Nephron progenitor cell (in vitro differentiated cells): Measurements from ENCODE around the gene PCF11.

Source experiments
- DNase-seq: peaks from one replicate; pipeline ENCODE4 v3.0.0; 2021
- H3K27ac Mint-ChIP-seq: 2 replicates; pipeline ENCODE4 v1.8.0; 2021; ENCODE audit warnings: mild to moderate bottlenecking, moderate library complexity, mixed read lengths
- H3K27me3 Mint-ChIP-seq: 2 replicates; pipeline ENCODE4 v1.8.0; 2021; ENCODE audit warnings: mild to moderate bottlenecking, low read depth, mixed read lengths; ENCODE audit not compliant: poor library complexity
- H3K36me3 Mint-ChIP-seq: 2 replicates; pipeline ENCODE4 v1.8.0; 2021; ENCODE audit warnings: low read depth, mixed read lengths
- H3K4me1 Mint-ChIP-seq: 2 replicates; pipeline ENCODE4 v1.8.0; 2021; ENCODE audit warnings: mixed read lengths
- H3K4me3 Mint-ChIP-seq: 2 replicates; pipeline ENCODE4 v1.8.0; 2021; ENCODE audit warnings: mild to moderate bottlenecking, moderate library complexity, mixed read lengths
- H3K9me3 Mint-ChIP-seq: 2 replicates; pipeline ENCODE4 v1.8.0; 2021; ENCODE audit warnings: mild to moderate bottlenecking, moderate library complexity, mixed read lengths
- TF ChIP-seq, protein P1 (sequence below): fragments of 200-600 bp; sonication (generic); IDR thresholded peaks from 2 replicates; pipeline ENCODE4 v1.5.0; 2021; ENCODE audit warnings: antibody characterized with exemption

Gene PCF11

DNA sequence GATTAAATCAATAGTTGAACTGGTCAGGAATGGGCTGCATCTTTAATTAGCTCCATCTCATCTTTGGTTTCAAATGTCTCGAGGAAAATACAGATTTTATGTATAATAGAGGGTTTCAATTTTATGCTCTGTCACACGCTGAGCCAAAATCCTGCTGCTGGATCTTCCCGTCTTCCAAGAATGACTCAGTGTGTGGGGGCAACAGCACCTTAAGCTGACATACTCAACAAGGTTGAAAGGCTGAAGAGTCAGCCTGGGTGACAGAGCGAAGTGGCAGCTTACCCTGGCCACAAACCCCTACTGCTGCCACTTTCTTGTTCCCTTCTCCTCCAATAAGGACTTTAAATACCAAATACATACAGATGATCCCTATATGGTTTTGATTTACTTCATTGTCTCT, 9.0 kb upstream of the PCF11 start:
- DNase-seq: no peak
- Mint-ChIP-seq H3K27me3 (peaks cover 6% of the 10 kb centered on the region), H3K36me3 (no peaks in the 10 kb centered on the region), H3K27ac (no peak overlapping the region), H3K4me3 (no peak overlapping the region), H3K9me3 (no peaks in the 10 kb centered on the region), H3K4me1 (no peaks in the 10 kb centered on the region)
- TF ChIP-seq, protein P1, sequence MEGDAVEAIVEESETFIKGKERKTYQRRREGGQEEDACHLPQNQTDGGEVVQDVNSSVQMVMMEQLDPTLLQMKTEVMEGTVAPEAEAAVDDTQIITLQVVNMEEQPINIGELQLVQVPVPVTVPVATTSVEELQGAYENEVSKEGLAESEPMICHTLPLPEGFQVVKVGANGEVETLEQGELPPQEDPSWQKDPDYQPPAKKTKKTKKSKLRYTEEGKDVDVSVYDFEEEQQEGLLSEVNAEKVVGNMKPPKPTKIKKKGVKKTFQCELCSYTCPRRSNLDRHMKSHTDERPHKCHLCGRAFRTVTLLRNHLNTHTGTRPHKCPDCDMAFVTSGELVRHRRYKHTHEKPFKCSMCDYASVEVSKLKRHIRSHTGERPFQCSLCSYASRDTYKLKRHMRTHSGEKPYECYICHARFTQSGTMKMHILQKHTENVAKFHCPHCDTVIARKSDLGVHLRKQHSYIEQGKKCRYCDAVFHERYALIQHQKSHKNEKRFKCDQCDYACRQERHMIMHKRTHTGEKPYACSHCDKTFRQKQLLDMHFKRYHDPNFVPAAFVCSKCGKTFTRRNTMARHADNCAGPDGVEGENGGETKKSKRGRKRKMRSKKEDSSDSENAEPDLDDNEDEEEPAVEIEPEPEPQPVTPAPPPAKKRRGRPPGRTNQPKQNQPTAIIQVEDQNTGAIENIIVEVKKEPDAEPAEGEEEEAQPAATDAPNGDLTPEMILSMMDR: no peak

DNA sequence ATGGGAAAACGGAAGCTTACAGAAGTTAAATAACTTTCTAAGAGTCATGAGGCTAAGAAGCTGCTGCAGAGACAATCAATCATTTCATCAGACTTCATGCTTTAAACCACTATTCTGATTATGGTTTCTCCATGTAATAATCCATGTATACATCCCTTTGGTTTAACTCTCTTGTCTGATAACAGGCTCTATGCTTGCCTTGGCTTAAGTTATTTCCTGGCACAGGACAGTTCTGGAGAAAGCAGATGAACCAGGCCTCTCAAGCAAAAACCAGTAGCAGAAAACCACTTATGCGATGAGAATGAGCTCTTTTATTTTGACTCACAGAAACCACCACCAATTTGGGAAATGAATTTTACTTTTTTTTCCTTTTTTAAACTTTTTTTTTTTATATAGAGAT, 6.5 kb upstream of the PCF11 start:
- no peak overlapping the region for H3K27ac Mint-ChIP-seq
- no peaks in the 10 kb centered on the region for H3K9me3 Mint-ChIP-seq

DNA sequence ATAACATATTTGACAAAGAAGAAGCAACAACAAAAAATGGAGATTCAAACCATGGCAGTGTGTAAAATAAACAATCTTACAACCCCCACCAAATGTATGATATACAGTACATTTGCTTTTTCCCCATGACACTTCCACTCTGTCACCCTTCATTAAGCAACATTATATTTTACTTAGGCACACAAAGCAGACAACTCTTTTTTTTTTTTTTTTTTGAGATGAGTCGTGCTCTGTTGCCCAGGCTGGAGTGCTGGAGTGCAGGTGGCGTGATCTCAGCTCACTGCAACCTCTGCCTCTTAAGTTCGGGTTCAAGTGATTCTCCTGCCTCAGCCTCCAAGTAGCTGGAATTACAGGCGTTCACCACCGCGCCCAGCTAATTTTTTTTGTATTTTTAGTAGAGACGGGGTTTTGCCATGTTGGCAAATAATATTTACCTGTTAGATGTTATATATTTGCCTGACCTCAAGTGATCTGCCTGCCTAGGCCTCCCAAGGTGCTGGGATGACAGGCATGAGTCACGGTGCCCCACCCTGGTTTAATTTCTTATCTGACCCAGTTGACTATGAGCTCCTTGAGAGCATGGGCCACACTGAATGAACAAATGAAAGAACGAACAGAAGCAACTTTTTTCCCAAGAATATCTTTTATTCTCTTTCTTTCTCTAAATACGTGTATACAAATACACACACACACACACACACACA, 5.5 kb upstream of the PCF11 start:
- Mint-ChIP-seq H3K36me3 (no peaks in the 10 kb centered on the region), H3K27ac (no peak overlapping the region), H3K4me3 (no peak overlapping the region), H3K9me3 (no peaks in the 10 kb centered on the region), H3K4me1 (no peaks in the 10 kb centered on the region), H3K27me3 (peaks cover 6% of the 10 kb centered on the region)
- TF ChIP-seq, protein P1: no peak
- no peak for DNase-seq

More for the DNA sequence above, 6.5 kb upstream of the PCF11 start:
- TF ChIP-seq, protein P1: no peak
- Mint-ChIP-seq H3K4me3 (no peak overlapping the region), H3K27me3 (peaks cover 6% of the 10 kb centered on the region), H3K4me1 (no peaks in the 10 kb centered on the region), H3K36me3 (no peaks in the 10 kb centered on the region)
- DNase-seq: no peak

DNA sequence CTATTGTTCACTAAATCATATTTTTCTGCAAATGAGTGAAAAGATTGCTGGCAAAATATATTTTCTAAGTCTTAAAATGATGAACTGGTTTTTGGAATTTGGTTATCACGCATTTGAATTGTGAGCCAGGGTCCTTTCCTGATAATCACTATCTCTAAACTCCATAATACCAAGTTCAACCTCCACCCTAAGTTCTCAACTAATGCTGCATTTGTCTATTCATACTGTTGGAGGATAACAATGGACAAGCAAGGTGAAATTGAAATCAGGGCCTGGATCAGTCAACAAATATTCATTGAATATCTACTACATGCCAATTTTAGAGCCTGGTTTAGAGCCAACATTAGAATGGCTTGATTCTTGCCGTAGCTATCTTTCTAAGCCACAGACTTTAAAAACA, 4.7 kb upstream of the PCF11 start:
- no peak for DNase-seq
- H3K4me3 Mint-ChIP-seq: no peak overlapping the region
- H3K36me3 Mint-ChIP-seq: no peaks in the 10 kb centered on the region
- H3K4me1 Mint-ChIP-seq: no peaks in the 10 kb centered on the region
- no peak overlapping the region for H3K27ac Mint-ChIP-seq
- H3K27me3 Mint-ChIP-seq: peaks cover 5% of the 10 kb centered on the region
- TF ChIP-seq, protein P1: no peak
- no peaks in the 10 kb centered on the region for H3K9me3 Mint-ChIP-seq

DNA sequence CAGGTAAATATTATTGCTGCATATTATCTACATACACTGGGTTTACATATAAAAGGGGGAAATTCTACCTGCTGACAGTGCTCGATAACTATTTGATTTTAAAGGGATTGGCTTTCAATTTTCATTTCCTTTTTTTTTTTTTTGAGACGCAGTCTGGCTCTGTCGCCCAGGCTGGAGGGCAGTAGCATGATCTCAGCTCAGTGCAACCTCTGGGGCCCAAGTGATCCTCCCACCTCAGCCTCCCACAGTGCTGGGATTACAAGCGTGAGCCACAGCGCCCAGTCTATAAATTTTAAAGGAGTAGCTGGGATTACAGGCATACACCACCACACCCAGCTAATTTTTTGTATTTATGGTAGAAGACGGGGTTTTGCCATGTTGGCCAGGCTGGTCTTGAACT, 3.2 kb upstream of the PCF11 start:
- Mint-ChIP-seq H3K27me3 (no peaks in the 10 kb centered on the region), H3K9me3 (no peaks in the 10 kb centered on the region), H3K4me3 (no peak overlapping the region), H3K36me3 (no peaks in the 10 kb centered on the region), H3K27ac (no peak overlapping the region), H3K4me1 (no peaks in the 10 kb centered on the region)
- no peak for DNase-seq
- TF ChIP-seq, protein P1: no peak
